Vagina (tissue), 2 donors: ENCODE results near the gene TPGS2.

Experiments
- CTCF ChIP-seq, 3 experiments: fragments of 450-650 bp in 2 of 3; fragments of 200-600 bp in 1 of 3; sonication (generic) in 1 of 3; IDR thresholded peaks; one replicate each; pipeline ENCODE4 v1.5.1; 2017 to 2019; ENCODE audit warnings: antibody characterized with exemption in 3 of 3, mild to moderate bottlenecking in 2 of 3, moderate library complexity in 2 of 3
- POLR2AphosphoS5 ChIP-seq, 2 donors: sonication (generic); formaldehyde crosslinking; IDR thresholded peaks; one replicate each; pipeline ENCODE4 v1.9.0; 2017; ENCODE audit warnings: antibody characterized with exemption in 2 of 2, mild to moderate bottlenecking in 2 of 2, low read depth in 1 of 2; ENCODE audit not compliant: insufficient read depth in 1 of 2

GRCh38 chr18:36830158-36830495 lies 1.3 kb upstream of the TPGS2 start:
- no peak for TF ChIP-seq POLR2AphosphoS5 (IDR thresholded peaks at IDR 0.05; ENCODE audit: insufficient read depth in 1 of 2, low read depth in 1 of 2)
- TF ChIP-seq CTCF (IDR thresholded peaks at IDR 0.05), result no peak
